Erythroblast (primary cell): ENCODE measurements around the gene VIPR2.

Experiments
- GATA1 ChIP-seq: IDR thresholded peaks from 2 replicates; pipeline ENCODE4 v1.6.1; 2011; ENCODE audit warnings: low read depth, mild to moderate bottlenecking, control low read depth, low read length, moderate library complexity
- POLR2A ChIP-seq: IDR thresholded peaks from 2 replicates; pipeline ENCODE4 v1.6.1; 2011; ENCODE audit warnings: mild to moderate bottlenecking, low read length

GRCh38 chr7:159147687-159148086, 3.0 kb upstream of the VIPR2 start:
- TF ChIP-seq POLR2A (no peak), GATA1 (no peak)
